ENCODE data around the gene ELFN2.

Gene ELFN2

GRCh38 chr22:37454857-37455686 is 27.8 kb upstream of the ELFN2 start:
- DNase-seq (ENCODE audit: low read depth in 2 of 2, low spot score in 1 of 2) = no peak

DNA sequence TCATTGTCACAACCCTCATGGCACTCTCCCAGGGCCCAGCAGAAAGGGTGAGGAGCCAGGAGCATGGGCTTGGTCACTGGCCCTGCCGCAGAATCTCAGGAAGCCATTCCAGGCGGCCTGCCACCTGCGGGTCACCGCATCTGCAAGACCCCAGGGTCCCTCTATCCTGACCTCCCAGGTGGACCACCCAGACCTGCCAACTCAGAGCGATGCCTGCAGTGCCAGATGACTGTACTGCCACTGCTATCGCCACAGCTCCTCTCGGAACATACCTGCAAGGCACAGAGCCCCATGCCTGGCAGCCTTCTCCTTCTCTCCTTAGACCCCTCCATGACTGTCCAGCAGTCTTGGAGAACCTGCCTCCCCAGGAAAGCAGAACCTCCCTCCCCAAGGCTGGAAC is 26.4 kb upstream of the ELFN2 start:
- DNase-seq (ENCODE audit: low read depth in 2 of 2, low spot score in 1 of 2) = no peak

- no peak for DNase-seq (ENCODE audit: low read depth in 2 of 2, low spot score in 1 of 2)
Measured at GRCh38 chr22:37451218-37451617, 23.9 kb upstream of the ELFN2 start.

DNA sequence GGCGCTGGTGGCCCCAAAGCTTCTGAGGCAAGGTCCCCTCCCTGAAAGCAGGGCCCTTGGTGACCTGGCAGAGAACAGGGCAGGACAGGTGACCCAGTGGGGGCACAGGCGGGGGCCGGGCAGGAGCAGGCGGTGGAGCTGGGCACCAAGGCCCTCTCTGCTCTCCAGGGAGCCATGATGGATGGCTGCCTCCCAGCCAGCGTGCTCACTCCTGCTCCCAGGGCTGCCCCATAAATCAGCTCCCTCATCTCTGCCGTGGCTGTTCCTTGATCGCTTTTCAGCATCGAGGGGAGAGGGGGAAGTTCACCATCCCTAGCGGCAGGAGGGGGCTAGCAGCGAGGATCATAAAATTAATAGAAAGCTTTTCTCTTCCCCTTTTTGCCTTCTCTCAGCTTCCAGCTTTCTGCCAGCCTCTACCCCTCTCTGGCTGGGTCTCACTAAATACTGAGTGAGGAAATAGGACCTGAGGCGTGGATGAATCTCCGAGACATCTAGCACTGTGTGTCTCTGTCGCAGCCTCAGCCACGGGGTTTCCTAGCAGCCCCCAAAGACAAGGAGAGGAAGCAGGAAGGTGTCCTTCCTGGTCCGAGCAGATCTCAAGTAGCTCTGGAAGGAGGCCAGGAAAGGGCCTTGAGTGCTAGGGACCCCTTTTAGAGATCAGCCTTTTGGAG is 22.2 kb upstream of the ELFN2 start:
- no peak for DNase-seq (ENCODE audit: low read depth in 2 of 2, low spot score in 1 of 2)

DNA sequence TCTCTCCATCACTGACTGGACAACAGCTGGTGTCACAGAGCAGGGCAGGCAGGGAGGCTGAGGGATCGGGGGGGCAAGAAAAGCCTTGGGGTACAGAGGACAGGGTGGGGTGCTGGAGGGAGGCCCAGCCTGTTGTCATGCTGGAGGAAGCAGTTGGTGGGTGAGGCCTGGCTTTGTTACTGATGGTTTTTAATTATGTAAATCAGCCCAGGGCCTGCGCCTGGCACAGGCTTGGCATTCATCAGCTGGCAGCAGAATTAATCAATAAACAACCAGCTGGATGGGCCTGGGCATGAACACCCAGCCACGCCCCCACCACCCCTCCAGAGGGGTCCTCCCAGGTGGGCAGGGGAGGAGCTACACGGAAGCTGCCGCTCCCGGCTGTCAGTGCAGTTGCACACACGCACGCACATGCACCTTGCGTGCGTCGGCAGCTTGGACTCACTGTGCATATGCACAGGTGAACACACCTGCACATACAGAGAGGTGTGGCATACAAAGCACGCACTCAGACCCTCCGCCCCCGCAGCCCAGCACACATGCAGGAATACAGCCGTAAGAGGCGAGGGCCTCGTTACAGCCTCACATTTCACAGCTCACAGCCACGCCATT is 21.3 kb upstream of the ELFN2 start:
- no peak for DNase-seq (ENCODE audit: low read depth in 2 of 2, low spot score in 1 of 2)

DNA sequence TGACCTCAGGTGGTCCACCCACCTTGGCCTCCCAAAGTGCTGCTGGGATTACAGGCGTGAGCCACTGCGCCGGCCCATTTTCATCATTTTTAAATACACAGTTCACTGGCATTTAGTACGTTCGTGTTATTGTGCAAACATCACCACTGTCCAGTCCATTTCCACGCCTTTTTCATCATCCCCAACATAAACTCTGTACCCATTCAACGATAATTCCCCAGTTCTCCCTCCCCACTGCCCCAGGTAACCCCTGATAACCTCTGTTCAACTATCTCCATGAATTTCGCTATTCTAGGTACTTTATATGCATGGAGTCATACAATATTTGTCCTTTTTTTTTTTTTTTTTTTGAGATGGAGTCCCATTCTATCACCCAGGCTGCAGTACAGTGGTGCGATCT is 18.2 kb upstream of the ELFN2 start:
- no peak for DNase-seq (ENCODE audit: low read depth in 2 of 2, low spot score in 1 of 2)

- no peak for DNase-seq (ENCODE audit: low read depth in 2 of 2, low spot score in 1 of 2)
Measured at GRCh38 chr22:37443977-37444376, 16.7 kb upstream of the ELFN2 start.

GRCh38 chr22:37443086-37443485 is 15.8 kb upstream of the ELFN2 start:
- DNase-seq (ENCODE audit: low read depth in 2 of 2, low spot score in 1 of 2) = no peak

DNA sequence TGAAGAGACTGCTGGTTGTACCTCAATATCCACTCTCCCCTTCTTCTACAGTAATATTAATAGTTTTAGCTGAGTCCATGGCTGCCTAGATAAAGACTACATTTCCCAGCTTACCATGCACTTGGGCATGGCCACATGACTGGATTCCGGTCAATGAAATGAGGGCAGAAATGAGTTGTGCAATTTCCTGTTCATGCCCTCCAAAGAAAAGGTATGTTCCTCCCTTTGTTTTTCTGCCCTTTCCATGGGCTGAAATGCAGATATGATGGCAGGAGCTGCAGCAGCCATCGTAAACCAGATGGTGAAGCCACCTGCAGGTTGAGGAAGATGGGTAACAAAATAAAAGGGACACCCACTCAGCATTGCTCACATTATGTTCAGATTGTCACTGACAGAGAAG is 15.3 kb upstream of the ELFN2 start:
- no peak for DNase-seq (ENCODE audit: low read depth in 2 of 2, low spot score in 1 of 2)

GRCh38 chr22:37442135-37442534 is 14.9 kb upstream of the ELFN2 start:
- DNase-seq (ENCODE audit: low read depth in 2 of 2, low spot score in 1 of 2) = no peak

- DNase-seq (ENCODE audit: low read depth in 2 of 2, low spot score in 1 of 2) = no peak
Measured at GRCh38 chr22:37440875-37441274, 13.6 kb upstream of the ELFN2 start.

DNA sequence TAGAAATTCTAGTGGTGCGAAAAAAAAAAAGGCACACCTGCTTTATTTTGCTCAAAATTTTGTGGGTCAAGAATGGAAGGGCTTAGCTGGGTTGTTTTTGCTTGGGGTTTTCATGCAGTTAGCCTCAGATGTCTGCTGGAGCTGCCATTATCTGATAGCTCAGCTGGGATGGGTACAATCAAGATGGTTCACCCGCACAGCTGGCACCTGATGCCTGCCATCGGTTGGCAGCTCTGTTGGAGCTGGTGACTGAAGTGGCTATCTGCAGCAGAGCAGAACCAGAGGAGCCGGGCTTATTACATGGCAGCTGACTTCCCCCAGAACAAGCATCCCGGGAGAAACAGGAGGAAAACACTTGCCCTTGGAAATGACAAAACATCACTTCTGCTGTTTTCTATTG is 12.1 kb upstream of the ELFN2 start:
- DNase-seq (ENCODE audit: low read depth in 2 of 2, low spot score in 1 of 2) = no peak

- no peak for DNase-seq (ENCODE audit: low read depth in 2 of 2, low spot score in 1 of 2)
Measured at GRCh38 chr22:37435970-37436603, 8.8 kb upstream of the ELFN2 start.

DNA sequence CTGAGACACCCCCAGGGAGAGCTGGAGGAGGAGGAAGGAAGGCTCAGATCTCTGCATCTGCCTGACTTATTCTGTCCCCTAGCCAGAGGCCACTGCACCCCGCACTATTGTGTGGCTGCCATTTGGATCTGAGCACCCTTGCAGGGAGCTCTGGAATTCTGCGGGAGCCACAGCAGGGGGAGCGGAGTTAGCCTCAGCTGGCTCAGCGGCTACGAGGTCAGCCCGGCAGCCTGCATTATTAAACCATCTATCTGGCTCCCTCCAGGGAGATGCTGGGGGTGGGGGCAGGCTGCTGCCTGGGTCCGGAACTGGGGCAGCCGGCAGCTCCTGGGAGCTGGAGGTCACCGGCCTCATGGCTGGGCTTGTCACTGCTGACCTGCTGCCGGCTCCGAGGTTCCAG is 6.5 kb upstream of the ELFN2 start:
- no peak for DNase-seq (ENCODE audit: low read depth in 2 of 2, low spot score in 1 of 2)

- DNase-seq (ENCODE audit: low read depth in 2 of 2, low spot score in 1 of 2) = no peak
Measured at GRCh38 chr22:37432708-37433054, 5.4 kb upstream of the ELFN2 start.

DNA sequence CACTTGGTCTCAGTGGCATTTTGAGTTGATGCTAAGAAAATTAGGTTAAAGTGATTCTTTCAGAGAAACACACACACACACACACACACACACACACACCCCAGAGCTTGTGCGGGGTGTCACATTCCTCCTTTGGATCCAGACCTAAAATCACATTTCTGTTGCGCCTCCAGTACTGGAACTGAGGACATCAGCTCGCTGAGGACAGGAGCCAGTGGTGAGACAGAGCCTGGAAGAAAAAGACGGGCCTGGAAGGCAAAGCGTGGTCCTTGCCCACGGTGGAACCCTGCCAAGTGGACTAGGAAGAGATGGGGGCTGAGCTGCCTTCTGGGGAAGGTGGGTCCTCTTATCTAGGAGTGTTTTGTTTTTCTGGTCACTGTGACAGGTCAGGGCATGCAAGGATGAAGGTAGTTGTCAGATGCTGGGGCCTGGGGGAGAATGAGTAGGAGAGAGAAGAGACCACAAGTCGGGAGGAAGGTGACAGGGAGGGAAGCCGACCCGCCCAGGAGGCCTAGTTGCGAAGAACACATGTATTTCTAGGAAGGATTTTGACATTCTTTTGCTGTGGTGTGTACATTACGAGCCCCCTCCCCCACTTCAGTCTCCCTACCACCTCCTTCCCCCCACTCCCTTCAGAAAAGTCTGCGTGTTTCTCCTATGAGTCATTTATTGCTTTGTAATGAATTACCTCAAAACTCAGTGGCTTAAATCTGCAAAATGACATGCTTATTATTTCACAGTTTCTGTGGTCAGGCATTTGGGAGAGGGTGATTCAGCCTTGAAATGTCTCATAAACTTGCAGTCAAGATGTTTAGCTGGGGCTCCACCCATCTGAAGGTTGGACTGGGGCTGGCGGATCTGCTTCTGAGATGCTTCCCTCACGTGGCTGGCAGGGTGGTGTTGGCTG is 4.8 kb upstream of the ELFN2 start:
- no peak for DNase-seq (ENCODE audit: low read depth in 2 of 2, low spot score in 1 of 2)

DNA sequence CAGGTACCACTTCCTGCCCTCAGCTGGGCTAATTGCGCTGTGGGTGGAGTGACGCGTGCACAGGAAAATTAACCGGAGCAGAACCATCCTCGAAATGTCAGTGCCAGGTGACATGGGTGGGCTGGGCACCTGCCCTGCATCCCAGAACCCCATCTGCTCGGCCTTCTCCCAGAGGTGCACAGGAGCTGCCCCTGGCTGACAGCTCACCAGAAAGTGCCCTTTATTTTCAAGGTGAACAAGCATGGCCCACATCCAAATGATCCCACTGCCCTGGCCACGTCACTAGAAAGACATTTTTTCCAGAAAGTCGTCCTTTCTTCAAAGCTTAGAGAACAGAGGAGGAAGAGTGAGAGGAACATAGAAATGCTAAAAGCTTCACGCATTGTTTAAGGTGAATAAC is 4.1 kb upstream of the ELFN2 start:
- no peak for DNase-seq (ENCODE audit: low read depth in 2 of 2, low spot score in 1 of 2)

GRCh38 chr22:37430941-37431340 is 3.7 kb upstream of the ELFN2 start:
- no peak for DNase-seq (ENCODE audit: low read depth in 2 of 2, low spot score in 1 of 2)

- peak; percentile 25 to 48 for DNase-seq (ENCODE audit: low read depth in 2 of 2, low spot score in 1 of 2)
Measured at GRCh38 chr22:37428649-37429586, 1.6 kb upstream of the ELFN2 start.

All from stimulated activated CD8-positive, alpha-beta memory T cell treated with anti-CD3 and anti-CD28 coated beads, Interleukin-4, amount 100 ng/mL, for 1 hour (primary cell).